Stomach (tissue), 9 donors: ENCODE measurements around the gene AREL1. TPM values are rescaled to one million over a fixed set of nuclear protein-coding genes. Genes with fewer than 3 reads are reported as not detected.

ENCODE experiments used
- DNase-seq, 2 donors: peaks; one replicate each; pipeline versions ENCODE4 v3.0.0 to v3.0.0-alpha.2; 2013 to 2019
- H3K27ac ChIP-seq, 5 donors: fragments of 200-600 bp in 4 of 5; sonication (generic) in 4 of 5; one replicate each; pipeline ENCODE4 v1.5.1; 2013 to 2019; ENCODE audit warnings: mild to moderate bottlenecking in 1 of 5, moderate library complexity in 1 of 5
- H3K27me3 ChIP-seq, 3 donors: fragments of 200-600 bp; sonication (generic); one replicate each; pipeline ENCODE4 v1.5.1; 2017 to 2019; ENCODE audit warnings: mixed run types in 1 of 3
- H3K36me3 ChIP-seq, 4 donors: fragments of 200-600 bp; sonication (generic); 1 replicate in 3 of 4; 2 replicates in 1 of 4; pipeline ENCODE4 v1.5.1; 2016 to 2019
- H3K4me1 ChIP-seq, 4 donors: fragments of 200-600 bp; sonication (generic); one replicate each; pipeline ENCODE4 v1.5.1; 2016 to 2019
- H3K4me3 ChIP-seq, 4 donors: fragments of 200-600 bp; sonication (generic) in 3 of 4; one replicate each; pipeline ENCODE4 v1.5.1; 2016 to 2019; ENCODE audit warnings: mild to moderate bottlenecking in 1 of 4
- H3K9me3 ChIP-seq, 4 donors: fragments of 200-600 bp; sonication (generic); one replicate each; pipeline ENCODE4 v1.5.1; 2016 to 2019
- EP300 ChIP-seq: sonication (generic); formaldehyde crosslinking; IDR thresholded peaks from one replicate; pipeline ENCODE4 v1.6.1; 2017; ENCODE audit warnings: antibody characterized with exemption
- POLR2A ChIP-seq, 4 donors: fragments of 450-650 bp; IDR thresholded peaks; one replicate each; pipeline ENCODE4 v1.6.1; 2016; ENCODE audit warnings: antibody characterized with exemption in 4 of 4, control low read depth in 2 of 4, mild to moderate bottlenecking in 1 of 4, moderate library complexity in 1 of 4
- POLR2AphosphoS5 ChIP-seq, 3 donors: sonication (generic); formaldehyde crosslinking; IDR thresholded peaks; one replicate each; pipeline ENCODE4 v1.6.1; 2016; ENCODE audit warnings: antibody characterized with exemption in 3 of 3
- WGBS, 5 donors: extraction: QIAGEN DNeasy Blood & Tissue Kit in 3 of 5; methylation state at CpG; one replicate each; pipeline versions ENCODE4 v1.1.5 to v1.1.7; 2013 to 2018; 5-methylcytosine and 5-hydroxymethylcytosine counted together
- intact Hi-C: fragments of 100-400 bp; cut with DNase I; formaldehyde crosslinking; loops from one replicate; pipeline ENCODE4 v1.15.1; 2023; ENCODE audit warnings: low total_unique reads
- polyA plus RNA-seq, 3 donors: library from polyadenylated mRNA; stranded (reverse); fragments of 200-250 nt; gene quantifications; one replicate each; pipeline ENCODE4 v1.2.3, GENCODE V29; 2013
- total RNA-seq, 5 donors: library from RNA; depleted of rRNA; stranded (reverse); fragments of >200 nt; gene quantifications; one replicate each; pipeline versions ENCODE4 v1.1.0 to v1.2.3, GENCODE V29; 2014 to 2016
- TF ChIP-seq, protein P1 (sequence below), 7 experiments: fragments of 450-650 bp in 4 of 7; fragments of 200-600 bp in 3 of 7; sonication (generic) in 3 of 7; IDR thresholded peaks; one replicate each; pipeline ENCODE4 v1.5.1; 2016 to 2019; ENCODE audit warnings: antibody characterized with exemption in 7 of 7, control low read depth in 2 of 7, mild to moderate bottlenecking in 1 of 7
- donor health status: healthy with polysubstance abuse.
- donor health status: Bipolar disorder and iron deficiency.
- donor health status: healthy.

The AREL1 gene
- total and polyA plus RNA-seq, 8 donors = 6.9 to 51.4 (median 12.0) TPM

DNA sequence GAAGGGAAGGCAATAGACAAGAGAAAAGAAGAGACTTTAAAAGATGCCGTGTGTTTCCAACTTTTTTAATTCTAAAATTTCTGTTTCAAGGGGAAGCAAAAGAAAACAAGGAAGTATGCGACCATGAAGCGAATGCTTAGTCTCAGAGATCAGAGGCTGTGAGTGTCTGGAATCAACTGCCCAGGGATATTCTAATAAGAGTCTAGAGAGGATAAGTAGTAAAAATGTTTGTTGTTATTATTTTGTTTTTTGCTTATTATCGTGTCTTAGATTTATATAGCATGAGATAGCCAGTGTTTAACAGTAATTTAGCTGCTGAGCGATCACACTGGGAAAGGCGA is 485 bp upstream of the AREL1 start:
- intact Hi-C loops = no loop called here
- 11 to 14% (median 12%) methylated on average over 6 of the region's 6 CpGs for WGBS, 5 donors
- no peak for DNase-seq
- no peaks in the 10 kb centered on the region for H3K9me3 ChIP-seq
- peak overlapping the region; percentile 83 to 90 (median 87) for H3K27ac ChIP-seq
- peak overlapping the region; percentile 63 to 78 (median 76) for H3K4me3 ChIP-seq
- H3K4me1 ChIP-seq = peaks cover 22 to 52% (median 38%) of the 10 kb centered on the region in 4 donors
- H3K36me3 ChIP-seq = peaks cover 14 to 37% (median 32%) of the 10 kb centered on the region in 4 donors
- H3K27me3 ChIP-seq = no peaks in the 10 kb centered on the region
- TF ChIP-seq EP300 (no peak), POLR2A (IDR thresholded peaks at IDR 0.05) (no peak)
- TF ChIP-seq, protein P1, sequence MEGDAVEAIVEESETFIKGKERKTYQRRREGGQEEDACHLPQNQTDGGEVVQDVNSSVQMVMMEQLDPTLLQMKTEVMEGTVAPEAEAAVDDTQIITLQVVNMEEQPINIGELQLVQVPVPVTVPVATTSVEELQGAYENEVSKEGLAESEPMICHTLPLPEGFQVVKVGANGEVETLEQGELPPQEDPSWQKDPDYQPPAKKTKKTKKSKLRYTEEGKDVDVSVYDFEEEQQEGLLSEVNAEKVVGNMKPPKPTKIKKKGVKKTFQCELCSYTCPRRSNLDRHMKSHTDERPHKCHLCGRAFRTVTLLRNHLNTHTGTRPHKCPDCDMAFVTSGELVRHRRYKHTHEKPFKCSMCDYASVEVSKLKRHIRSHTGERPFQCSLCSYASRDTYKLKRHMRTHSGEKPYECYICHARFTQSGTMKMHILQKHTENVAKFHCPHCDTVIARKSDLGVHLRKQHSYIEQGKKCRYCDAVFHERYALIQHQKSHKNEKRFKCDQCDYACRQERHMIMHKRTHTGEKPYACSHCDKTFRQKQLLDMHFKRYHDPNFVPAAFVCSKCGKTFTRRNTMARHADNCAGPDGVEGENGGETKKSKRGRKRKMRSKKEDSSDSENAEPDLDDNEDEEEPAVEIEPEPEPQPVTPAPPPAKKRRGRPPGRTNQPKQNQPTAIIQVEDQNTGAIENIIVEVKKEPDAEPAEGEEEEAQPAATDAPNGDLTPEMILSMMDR (IDR thresholded peaks at IDR 0.05) = peak in 1 of 7 experiments; percentile 3

DNA sequence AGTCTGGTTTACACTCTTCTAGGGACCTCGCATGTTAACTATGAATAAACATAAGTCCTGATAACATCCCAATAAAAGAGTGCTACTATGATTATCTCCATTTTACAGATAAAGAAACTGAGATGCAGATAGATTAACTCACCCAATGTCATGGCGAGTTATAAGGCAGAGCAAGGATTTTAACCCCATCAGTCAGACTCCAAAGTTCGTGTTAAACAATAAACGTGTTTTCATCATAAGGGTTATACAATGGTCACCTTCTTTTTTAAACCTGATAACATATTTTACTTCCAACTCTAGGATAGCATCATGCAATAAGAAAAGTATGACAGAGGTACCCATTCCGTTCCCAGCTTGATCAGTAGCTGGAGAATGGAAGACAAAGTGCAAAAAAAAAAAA is 1.2 kb downstream of the AREL1 start:
- Histone ChIP-seq H3K27me3 (no peaks in the 10 kb centered on the region), H3K4me1 (peaks cover 22 to 52% (median 38%) of the 10 kb centered on the region in 4 donors), H3K27ac (no peak overlapping the region), H3K4me3 (peak overlapping the region in 1 of 4 donors; percentile 74), H3K9me3 (no peaks in the 10 kb centered on the region), H3K36me3 (peaks cover 0 to 20% (median 15%) of the 10 kb centered on the region in 4 donors)
- 36 to 56% (median 43%) methylated on average over 5 of the region's 5 CpGs for WGBS, 5 donors
- DNase-seq = no peak
- TF ChIP-seq, protein P1 (IDR thresholded peaks at IDR 0.05) = no peak
- TF ChIP-seq POLR2AphosphoS5 (IDR thresholded peaks at IDR 0.05) (no peak), EP300 (no peak), POLR2A (IDR thresholded peaks at IDR 0.05) (no peak)
- intact Hi-C loops = no loop called here

DNA sequence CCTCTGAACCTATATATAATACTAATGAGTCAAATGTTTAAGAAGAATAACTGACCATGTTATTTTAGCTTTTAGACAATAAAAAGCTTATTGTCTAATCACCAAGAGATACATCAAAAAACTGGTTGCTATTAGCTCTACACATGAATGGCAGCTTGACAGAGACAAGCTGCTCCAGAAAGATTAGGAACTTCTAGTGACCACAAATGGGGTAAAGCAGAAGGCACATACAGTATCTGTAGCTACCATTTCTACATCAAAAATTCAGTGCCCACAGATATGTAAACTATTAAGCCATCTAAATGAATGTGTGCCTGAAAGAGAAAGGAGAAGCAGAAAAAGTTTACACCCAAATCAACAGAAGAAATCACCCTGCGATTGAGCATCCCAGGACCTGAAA is 2.4 kb downstream of the AREL1 start:
- Histone ChIP-seq H3K9me3 (no peaks in the 10 kb centered on the region), H3K4me1 (peaks cover 22 to 59% (median 42%) of the 10 kb centered on the region in 4 donors), H3K27me3 (no peaks in the 10 kb centered on the region), H3K4me3 (no peak overlapping the region), H3K27ac (no peak overlapping the region), H3K36me3 (peaks cover 0 to 8% (median 3%) of the 10 kb centered on the region in 4 donors)
- no peak for DNase-seq
- WGBS, 5 donors = 90 to 100% (median 95%) methylated on average over 1 of the region's 1 CpG
- intact Hi-C loops = no loop called here
- TF ChIP-seq, protein P1 (IDR thresholded peaks at IDR 0.05) = no peak
- TF ChIP-seq POLR2AphosphoS5 (IDR thresholded peaks at IDR 0.05) = no peak
- TF ChIP-seq EP300 = no peak
- TF ChIP-seq POLR2A (IDR thresholded peaks at IDR 0.05) = no peak

DNA sequence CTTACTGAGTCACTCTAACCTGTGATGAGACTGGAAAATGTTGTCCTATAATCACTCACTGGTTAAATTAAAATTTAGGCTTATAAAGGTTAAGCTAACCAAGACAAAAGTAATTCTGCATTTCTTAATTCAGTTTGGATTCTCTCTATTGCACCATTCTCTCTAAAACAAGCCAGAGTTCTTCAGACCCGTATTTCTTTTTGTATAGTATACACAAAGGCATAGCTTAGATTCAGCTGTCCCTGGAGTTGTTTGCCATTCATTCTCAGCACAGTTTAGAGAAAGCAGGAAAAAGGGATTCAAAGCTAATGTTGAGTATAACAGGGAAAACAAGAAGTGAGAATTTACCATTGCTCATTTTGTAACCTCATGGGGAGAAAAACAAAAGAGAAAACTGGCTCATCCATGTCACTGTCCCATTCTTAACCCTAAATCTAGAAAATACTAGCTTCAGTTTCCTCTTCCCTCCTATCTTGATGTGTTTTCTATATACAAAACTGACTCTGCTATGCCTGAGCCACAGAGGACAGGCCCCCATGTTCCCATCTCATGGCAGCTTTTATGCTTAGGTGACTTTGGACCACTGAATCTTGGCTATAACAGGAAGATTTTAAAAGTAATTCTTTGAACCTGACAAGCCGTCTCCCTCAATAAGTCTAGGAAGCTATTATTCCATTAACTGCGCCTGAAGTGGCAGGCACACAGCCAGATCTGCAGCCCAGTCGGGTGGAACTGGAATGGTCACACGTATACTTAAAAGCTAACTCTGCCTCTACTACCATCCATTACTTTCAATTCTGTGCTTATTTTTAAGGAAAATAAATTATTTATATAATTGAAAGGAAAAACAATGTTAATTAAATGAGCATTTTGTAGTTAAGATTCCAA is 7.0 kb downstream of the AREL1 start:
- TF ChIP-seq, protein P1 (IDR thresholded peaks at IDR 0.05) = no peak
- TF ChIP-seq POLR2AphosphoS5 (IDR thresholded peaks at IDR 0.05) = no peak
- no peak for TF ChIP-seq EP300
- TF ChIP-seq POLR2A (IDR thresholded peaks at IDR 0.05) = no peak
- intact Hi-C loops = no loop called here
- H3K4me1 ChIP-seq = peaks cover 0 to 36% (median 20%) of the 10 kb centered on the region in 4 donors
- no peak overlapping the region for H3K4me3 ChIP-seq
- peaks cover 0 to 7% (median 4%) of the 10 kb centered on the region in 4 donors for H3K9me3 ChIP-seq
- DNase-seq = no peak
- WGBS, 5 donors = 60 to 70% (median 63%) methylated on average over 5 of the region's 5 CpGs
- H3K27ac ChIP-seq = no peak overlapping the region
- peaks cover 0 to 7% (median 0%) of the 10 kb centered on the region in 4 donors for H3K36me3 ChIP-seq
- no peaks in the 10 kb centered on the region for H3K27me3 ChIP-seq
